Common myeloid progenitor, CD34-positive (primary cell): ENCODE measurements around the gene UTP4.

ENCODE experiments used
- CTCF ChIA-PET: fragments of 350-600 bp; sonication (Branson Sonifier 250); formaldehyde crosslinking; loops from one replicate; lab custom pipeline; 2021; ENCODE audit warnings: antibody characterized with exemption; lab: Charles Lee
- POLR2A ChIA-PET: fragments of 350-600 bp; sonication (Branson Sonifier 250); formaldehyde crosslinking; loops from one replicate; lab custom pipeline; 2021; ENCODE audit warnings: antibody characterized with exemption; lab: Charles Lee
- DNase-seq, 3 donors: peaks; one replicate each; pipeline versions ENCODE4 v3.0.0 to v3.0.0-alpha.2; 2013
- H3K27ac ChIP-seq, 2 experiments: 1 replicate in 1 of 2; 2 replicates in 1 of 2; pipeline ENCODE4 v1.7.0; 2013; ENCODE audit warnings: inconsistent platforms in 2 of 2, low read length in 2 of 2, mild to moderate bottlenecking in 2 of 2, low read depth in 1 of 2, moderate library complexity in 1 of 2; ENCODE audit not compliant: severe bottlenecking in 2 of 2, insufficient read depth in 1 of 2, poor library complexity in 1 of 2
- H3K27me3 ChIP-seq, 5 experiments: replicated peaks in 2 of 5; 1 replicate in 3 of 5; 2 replicates in 2 of 5; pipeline versions ENCODE4 v1.6.1 to v1.7.0; 2013; ENCODE audit warnings: low read length in 4 of 5, mild to moderate bottlenecking in 2 of 5, moderate library complexity in 2 of 5, inconsistent platforms in 1 of 5; ENCODE audit not compliant: insufficient read depth in 5 of 5, control insufficient read depth in 4 of 5
- H3K36me3 ChIP-seq, 4 experiments: 1 replicate in 2 of 4; 2 replicates in 2 of 4; pipeline versions ENCODE4 v1.6.1 to v1.7.0; 2013; ENCODE audit warnings: low read length in 3 of 4, control low read depth in 1 of 4, mild to moderate bottlenecking in 1 of 4; ENCODE audit not compliant: control insufficient read depth in 4 of 4, insufficient read depth in 4 of 4
- H3K4me1 ChIP-seq, 4 experiments: 1 replicate in 3 of 4; 2 replicates in 1 of 4; pipeline versions ENCODE4 v1.6.1 to v1.7.1; 2013; ENCODE audit warnings: low read length in 3 of 4, mild to moderate bottlenecking in 3 of 4, control low read depth in 1 of 4, inconsistent platforms in 1 of 4, moderate library complexity in 1 of 4; ENCODE audit not compliant: control insufficient read depth in 4 of 4, insufficient read depth in 4 of 4; ENCODE audit errors: control extremely low read depth in 1 of 4
- H3K4me3 ChIP-seq, 7 experiments: 1 replicate in 4 of 7; 2 replicates in 3 of 7; pipeline versions ENCODE4 v1.5.1 to v1.7.0; 2013; ENCODE audit warnings: mild to moderate bottlenecking in 7 of 7, low read length in 6 of 7, moderate library complexity in 6 of 7, inconsistent platforms in 2 of 7, low read depth in 2 of 7, control low read depth in 1 of 7; ENCODE audit not compliant: insufficient read depth in 4 of 7, control insufficient read depth in 1 of 7; ENCODE audit errors: extremely low read depth in 1 of 7
- H3K9me3 ChIP-seq, 5 experiments: 1 replicate in 4 of 5; 2 replicates in 1 of 5; pipeline versions ENCODE4 v1.6.1 to v1.7.1; 2013; ENCODE audit warnings: low read length in 4 of 5, mild to moderate bottlenecking in 2 of 5, inconsistent platforms in 1 of 5, low read depth in 1 of 5, moderate library complexity in 1 of 5; ENCODE audit not compliant: control insufficient read depth in 4 of 5, insufficient read depth in 2 of 5; ENCODE audit errors: control extremely low read depth in 1 of 5
- WGBS: methylation state at CpG from one replicate; pipeline ENCODE4 v1.1.5; 2013; ENCODE audit not compliant: insufficient coverage; 5-methylcytosine and 5-hydroxymethylcytosine counted together

UTP4 gene

GRCh38 chr16:69115361-69115760, 17.1 kb upstream of the UTP4 start:
- peaks cover 5 to 69% (median 56%) of the 10 kb centered on the region in 4 experiments for H3K36me3 ChIP-seq
- DNase-seq = no peak
- no peaks in the 10 kb centered on the region for H3K9me3 ChIP-seq
- H3K4me3 ChIP-seq = no peak overlapping the region
- CTCF ChIA-PET = interaction anchor here (6.0 kb wide), 1 partner anchor 8 kb away, joined by 71 read pairs; no protein-coding TSS in a partner anchor
- 100% methylated on average over 5 of the region's 5 CpGs for whole genome bisulfite sequencing
- POLR2A ChIA-PET = no interaction called here
- no peak overlapping the region for H3K27ac ChIP-seq
- peaks cover 0 to 1% (median 0%) of the 10 kb centered on the region in 5 experiments for H3K27me3 ChIP-seq
- H3K4me1 ChIP-seq = peaks cover 0 to 14% (median 6%) of the 10 kb centered on the region in 4 experiments

DNA sequence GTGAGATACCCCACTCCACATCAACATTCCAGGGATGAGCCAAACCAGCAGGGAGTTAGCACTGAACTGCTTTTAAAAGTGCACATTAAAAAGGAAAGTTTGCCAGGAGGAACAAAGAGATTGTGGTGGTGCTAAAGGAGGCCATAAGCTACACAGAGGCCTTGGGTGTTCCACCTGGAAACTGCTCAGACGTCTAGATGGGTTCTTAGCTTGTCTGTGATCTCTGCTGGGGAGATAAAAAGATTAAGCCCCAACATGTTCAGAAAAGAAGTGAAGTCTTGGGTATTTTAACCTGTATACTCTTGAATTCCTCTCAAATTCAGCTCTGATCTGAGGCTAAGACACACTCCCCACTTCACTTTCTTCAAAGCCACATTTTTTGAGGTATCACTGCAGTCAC, 16.6 kb upstream of the UTP4 start:
- peaks cover 7 to 71% (median 60%) of the 10 kb centered on the region in 4 experiments for H3K36me3 ChIP-seq
- ChIA-PET CTCF (interaction anchor here (0.8 to 6.0 kb wide), 2 partner anchors 8 kb away, joined by 3 to 71 read pairs; no protein-coding TSS in a partner anchor), POLR2A (no interaction called here)
- H3K27me3 ChIP-seq = no peaks in the 10 kb centered on the region
- H3K27ac ChIP-seq = no peak overlapping the region
- no peak for DNase-seq
- no peak overlapping the region for H3K4me3 ChIP-seq
- peaks cover 0 to 14% (median 6%) of the 10 kb centered on the region in 4 experiments for H3K4me1 ChIP-seq
- no peaks in the 10 kb centered on the region for H3K9me3 ChIP-seq
- 67% methylated on average over 1 of the region's 1 CpG for WGBS

DNA sequence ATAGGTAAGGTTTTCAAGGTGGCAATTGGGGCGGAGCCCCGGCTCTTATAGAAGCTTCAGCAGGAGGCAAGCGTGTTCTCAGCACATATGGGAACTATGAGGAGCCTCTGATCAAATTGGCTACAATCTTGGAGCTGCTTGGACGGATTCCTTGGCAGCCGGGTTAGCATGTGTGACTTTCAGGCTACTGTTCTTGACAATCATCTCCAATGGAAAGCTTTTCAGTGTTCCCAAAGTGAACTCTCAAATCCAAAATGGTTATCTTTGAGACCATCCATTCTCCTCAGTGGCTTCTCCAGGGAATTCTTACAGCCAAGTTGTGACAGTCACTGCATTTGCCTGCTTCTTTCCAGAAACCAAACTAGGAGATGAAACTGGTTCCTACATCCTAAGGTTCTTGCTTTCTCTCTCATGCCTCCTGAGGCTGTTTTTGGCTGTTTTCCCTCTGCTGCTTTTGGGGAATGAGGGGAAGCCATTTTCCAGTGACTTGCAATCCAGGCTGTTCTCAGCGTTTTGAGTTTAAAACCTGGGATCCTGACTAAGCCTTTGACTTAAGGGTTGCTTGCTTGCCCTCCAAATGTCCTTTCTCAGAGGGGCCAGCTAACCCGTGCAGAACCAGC, 16.1 kb upstream of the UTP4 start:
- Histone ChIP-seq H3K27ac (no peak overlapping the region), H3K4me1 (peaks cover 0 to 13% (median 5%) of the 10 kb centered on the region in 4 experiments), H3K36me3 (peaks cover 10 to 76% (median 65%) of the 10 kb centered on the region in 4 experiments), H3K27me3 (no peaks in the 10 kb centered on the region), H3K9me3 (no peaks in the 10 kb centered on the region), H3K4me3 (no peak overlapping the region)
- ChIA-PET CTCF (interaction anchor here (0.8 kb wide), 1 partner anchor 8 kb away, joined by 3 read pairs; no protein-coding TSS in a partner anchor), POLR2A (no interaction called here)
- 95% methylated on average over 7 of the region's 7 CpGs for WGBS
- no peak for DNase-seq

GRCh38 chr16:69116906-69117305, 15.5 kb upstream of the UTP4 start:
- Histone ChIP-seq H3K4me1 (peaks cover 0 to 7% (median 3%) of the 10 kb centered on the region in 4 experiments), H3K4me3 (no peak overlapping the region), H3K9me3 (no peaks in the 10 kb centered on the region), H3K36me3 (peaks cover 10 to 77% (median 64%) of the 10 kb centered on the region in 4 experiments), H3K27me3 (no peaks in the 10 kb centered on the region), H3K27ac (no peak overlapping the region)
- POLR2A ChIA-PET = no interaction called here
- no peak for DNase-seq
- CTCF ChIA-PET = no interaction called here
- 92% methylated on average over 5 of the region's 6 CpGs for WGBS

GRCh38 chr16:69118468-69118867, 14.0 kb upstream of the UTP4 start:
- Histone ChIP-seq H3K36me3 (peaks cover 10 to 77% (median 63%) of the 10 kb centered on the region in 4 experiments), H3K4me1 (no peaks in the 10 kb centered on the region), H3K4me3 (no peak overlapping the region), H3K27me3 (no peaks in the 10 kb centered on the region), H3K9me3 (no peaks in the 10 kb centered on the region), H3K27ac (no peak overlapping the region)
- ChIA-PET POLR2A (no interaction called here), CTCF (interaction anchor here (0.6 to 2.6 kb wide), 2 partner anchors 10 to 26 kb away, joined by 4 to 7 read pairs; no protein-coding TSS in a partner anchor)
- WGBS = 100% methylated on average over 1 of the region's 2 CpGs
- DNase-seq = no peak

GRCh38 chr16:69118994-69119393, 13.5 kb upstream of the UTP4 start:
- H3K4me1 ChIP-seq = no peaks in the 10 kb centered on the region

GRCh38 chr16:69119536-69119935, 12.9 kb upstream of the UTP4 start:
- DNase-seq = no peak
- Histone ChIP-seq H3K27me3 (no peaks in the 10 kb centered on the region), H3K9me3 (no peaks in the 10 kb centered on the region), H3K4me3 (no peak overlapping the region), H3K27ac (no peak overlapping the region), H3K36me3 (peaks cover 10 to 68% (median 56%) of the 10 kb centered on the region in 4 experiments), H3K4me1 (no peaks in the 10 kb centered on the region)
- ChIA-PET CTCF (interaction anchor here (2.6 kb wide), 1 partner anchor 11 kb away, joined by 7 read pairs; no protein-coding TSS in a partner anchor), POLR2A (no interaction called here)
- 95% methylated on average over 2 of the region's 2 CpGs for WGBS

More at GRCh38 chr16:69118994-69119393, 13.5 kb upstream of the UTP4 start:
- WGBS = 100% methylated on average over 2 of the region's 2 CpGs
- Histone ChIP-seq H3K36me3 (peaks cover 10 to 73% (median 60%) of the 10 kb centered on the region in 4 experiments), H3K9me3 (no peaks in the 10 kb centered on the region), H3K4me3 (no peak overlapping the region), H3K27me3 (no peaks in the 10 kb centered on the region), H3K27ac (no peak overlapping the region)
- no peak for DNase-seq
- ChIA-PET CTCF (interaction anchor here (0.6 to 2.6 kb wide), 2 partner anchors 11 to 26 kb away, joined by 4 to 7 read pairs; no protein-coding TSS in a partner anchor), POLR2A (no interaction called here)
